ENCODE measurements around the gene NKX1-1.

NKX1-1 gene

GRCh38 chr4:1367230-1367935 is 38.9 kb downstream of the NKX1-1 start:
- TF ChIP-seq SUZ12 (IDR thresholded peaks at IDR 0.05; ENCODE audit: extremely low read depth, insufficient read depth, insufficient read length) (no peak), YY1 (IDR thresholded peaks at IDR 0.05; ENCODE audit: insufficient read depth, insufficient read length) (no peak), ZNF274 (IDR thresholded peaks at IDR 0.05; ENCODE audit: low read depth, low read length) (no peak)
- Histone ChIP-seq H3K9me3 (ENCODE audit: insufficient read depth, low read length) (no peaks in the 10 kb centered on the region), H3K4me1 (ENCODE audit: insufficient read depth, insufficient read length) (peaks cover 4% of the 10 kb centered on the region), H3K36me3 (ENCODE audit: insufficient read depth, insufficient read length, low read length) (peaks cover 72% of the 10 kb centered on the region), H3K9ac (ENCODE audit: insufficient read length, low read depth) (no peak overlapping the region), H3K4me3 (ENCODE audit: insufficient read length, low read depth) (no peak overlapping the region), H3K27me3 (ENCODE audit: insufficient read depth, insufficient read length) (no peaks in the 10 kb centered on the region)
- no peak for DNase-seq (ENCODE audit: low read depth, low spot score)

DNA sequence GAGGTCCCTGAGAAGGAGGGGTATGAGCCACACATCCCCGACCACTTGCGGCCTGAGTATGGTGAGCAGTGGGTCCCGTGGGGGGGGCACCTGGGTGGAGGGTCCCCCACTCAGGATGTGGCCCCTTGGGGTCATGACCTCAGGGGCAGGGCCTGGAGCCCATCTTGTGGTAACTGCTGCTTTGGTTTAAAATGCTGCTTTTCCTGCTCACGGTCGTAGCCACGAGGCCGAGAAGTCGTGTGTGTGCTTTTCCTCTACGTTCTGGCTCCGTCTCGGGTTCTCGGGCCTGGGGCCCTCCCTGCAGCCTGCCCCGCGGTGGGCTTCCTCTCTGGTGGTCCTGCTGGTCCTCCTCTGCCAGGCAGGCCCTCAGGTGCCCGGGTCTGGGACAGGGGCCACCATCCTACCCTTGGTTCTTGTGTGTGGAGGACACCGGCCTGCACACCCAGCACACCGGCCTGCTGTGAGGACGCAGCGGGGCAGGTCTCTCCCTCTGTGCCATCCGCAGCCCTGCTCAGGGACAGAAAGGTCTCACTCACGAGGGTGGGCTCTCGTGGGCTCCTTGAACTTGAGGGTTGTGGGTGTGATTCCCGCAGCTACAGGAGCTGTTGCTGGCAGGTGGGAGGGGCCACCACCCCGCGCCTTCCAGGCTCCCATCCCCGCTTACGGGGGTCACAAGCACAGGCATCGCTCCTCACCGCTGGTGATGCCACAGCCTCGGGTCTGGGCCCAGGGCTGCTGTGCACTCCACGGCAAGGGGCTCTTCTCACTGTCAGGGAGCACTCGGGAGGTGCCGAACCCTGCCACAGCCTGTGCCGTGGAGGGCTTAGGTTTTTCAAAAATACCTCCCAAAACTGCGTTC is 39.6 kb downstream of the NKX1-1 start:
- no peak for TF ChIP-seq ZNF274 (IDR thresholded peaks at IDR 0.05; ENCODE audit: low read depth, low read length)
- peaks cover 4% of the 10 kb centered on the region for H3K4me1 ChIP-seq (ENCODE audit: insufficient read depth, insufficient read length)
- H3K4me3 ChIP-seq (ENCODE audit: insufficient read length, low read depth) = no peak overlapping the region
- no peak overlapping the region for H3K9ac ChIP-seq (ENCODE audit: insufficient read length, low read depth)
- no peaks in the 10 kb centered on the region for H3K9me3 ChIP-seq (ENCODE audit: insufficient read depth, low read length)
- H3K27me3 ChIP-seq (ENCODE audit: insufficient read depth, insufficient read length) = no peaks in the 10 kb centered on the region
- peaks cover 76% of the 10 kb centered on the region for H3K36me3 ChIP-seq (ENCODE audit: insufficient read depth, insufficient read length, low read length)
- no peak for DNase-seq (ENCODE audit: low read depth, low spot score)

DNA sequence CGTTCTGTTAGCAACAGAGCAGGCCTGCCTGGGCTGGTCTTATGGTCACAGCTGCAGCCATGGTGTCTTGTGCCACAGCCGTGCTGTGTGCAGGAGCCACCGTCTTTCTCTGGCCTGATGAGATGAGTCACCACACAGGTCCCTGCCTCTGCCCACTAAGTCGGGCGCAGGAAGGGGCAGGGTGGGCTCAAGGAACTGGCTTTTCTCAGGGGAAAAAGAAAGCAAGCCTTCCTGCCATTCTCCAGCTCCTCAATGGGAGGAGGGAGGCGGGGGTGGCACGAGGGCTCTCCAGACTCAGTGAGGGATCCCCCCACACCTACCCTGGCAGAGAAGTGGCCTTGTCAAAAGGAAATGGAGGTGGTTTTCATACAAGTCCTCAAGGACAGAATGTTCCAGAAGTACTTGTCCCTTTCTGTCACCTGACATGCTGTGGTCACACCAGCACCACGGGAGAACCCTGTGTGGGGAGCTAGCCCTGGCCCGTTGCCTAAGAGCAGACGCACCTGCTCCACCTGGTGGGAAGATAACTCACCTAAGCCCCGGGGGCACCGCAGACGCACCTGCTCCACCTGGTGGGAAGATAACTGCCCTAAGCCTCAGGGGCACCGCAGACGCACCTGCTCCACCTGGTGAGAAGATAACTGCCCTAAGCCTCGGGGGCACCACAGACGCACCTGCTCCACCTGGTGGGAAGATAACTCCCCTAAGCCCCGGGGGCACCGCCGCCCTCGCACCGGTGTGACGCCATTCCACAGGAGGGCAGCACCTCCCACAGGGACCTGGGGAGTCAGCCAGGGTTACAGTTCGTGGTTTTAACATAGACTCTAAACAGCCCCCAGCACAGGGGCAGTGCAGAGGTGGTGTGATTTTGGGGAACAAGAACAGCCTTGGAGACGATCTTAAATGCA is 40.7 kb downstream of the NKX1-1 start:
- no peak overlapping the region for H3K9ac ChIP-seq (ENCODE audit: insufficient read length, low read depth)
- TF ChIP-seq SUZ12 (IDR thresholded peaks at IDR 0.05; ENCODE audit: extremely low read depth, insufficient read depth, insufficient read length) (no peak), YY1 (IDR thresholded peaks at IDR 0.05; ENCODE audit: insufficient read depth, insufficient read length) (no peak), ZNF274 (IDR thresholded peaks at IDR 0.05; ENCODE audit: low read depth, low read length) (no peak)

GRCh38 chr4:1364748-1365147 is 41.5 kb downstream of the NKX1-1 start:
- TF ChIP-seq ZNF274 (IDR thresholded peaks at IDR 0.05; ENCODE audit: low read depth, low read length) = no peak
- no peak for TF ChIP-seq SUZ12 (IDR thresholded peaks at IDR 0.05; ENCODE audit: extremely low read depth, insufficient read depth, insufficient read length)
- no peak for TF ChIP-seq YY1 (IDR thresholded peaks at IDR 0.05; ENCODE audit: insufficient read depth, insufficient read length)
- H3K36me3 ChIP-seq (ENCODE audit: insufficient read depth, insufficient read length, low read length) = peaks cover 67% of the 10 kb centered on the region
- no peaks in the 10 kb centered on the region for H3K27me3 ChIP-seq (ENCODE audit: insufficient read depth, insufficient read length)
- peaks cover 17% of the 10 kb centered on the region for H3K4me1 ChIP-seq (ENCODE audit: insufficient read depth, insufficient read length)
- no peak for DNase-seq (ENCODE audit: low read depth, low spot score)
- no peaks in the 10 kb centered on the region for H3K9me3 ChIP-seq (ENCODE audit: insufficient read depth, low read length)
- no peak overlapping the region for H3K4me3 ChIP-seq (ENCODE audit: insufficient read length, low read depth)
- no peak overlapping the region for H3K9ac ChIP-seq (ENCODE audit: insufficient read length, low read depth)

More for the DNA sequence above, 40.7 kb downstream of the NKX1-1 start:
- Histone ChIP-seq H3K4me1 (ENCODE audit: insufficient read depth, insufficient read length) (peaks cover 12% of the 10 kb centered on the region), H3K4me3 (ENCODE audit: insufficient read length, low read depth) (no peak overlapping the region), H3K36me3 (ENCODE audit: insufficient read depth, insufficient read length, low read length) (peaks cover 73% of the 10 kb centered on the region), H3K9me3 (ENCODE audit: insufficient read depth, low read length) (no peaks in the 10 kb centered on the region), H3K27me3 (ENCODE audit: insufficient read depth, insufficient read length) (no peaks in the 10 kb centered on the region)
- no peak for DNase-seq (ENCODE audit: low read depth, low spot score)

DNA sequence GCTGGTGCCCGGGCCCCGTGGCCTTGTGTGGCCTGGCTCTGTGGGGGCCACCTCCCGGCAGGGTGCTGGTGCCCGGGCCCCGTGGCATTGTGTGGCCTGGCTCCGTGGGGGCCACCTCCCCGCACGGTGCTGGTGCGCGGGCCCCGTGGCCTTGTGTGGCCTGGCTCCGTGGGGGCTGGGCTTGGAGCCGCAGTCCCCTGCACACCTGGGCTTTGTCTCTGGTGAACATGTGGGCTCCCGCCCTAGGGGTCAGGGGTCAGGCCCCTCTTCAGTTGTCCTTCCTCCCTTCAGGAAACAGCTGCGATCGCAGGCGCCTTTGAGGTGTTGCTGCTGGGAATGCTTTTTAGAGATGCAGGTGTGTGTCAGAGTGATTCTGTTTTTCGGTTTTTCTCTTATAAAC is 42.0 kb downstream of the NKX1-1 start:
- H3K4me3 ChIP-seq (ENCODE audit: insufficient read length, low read depth) = no peak overlapping the region

DNA sequence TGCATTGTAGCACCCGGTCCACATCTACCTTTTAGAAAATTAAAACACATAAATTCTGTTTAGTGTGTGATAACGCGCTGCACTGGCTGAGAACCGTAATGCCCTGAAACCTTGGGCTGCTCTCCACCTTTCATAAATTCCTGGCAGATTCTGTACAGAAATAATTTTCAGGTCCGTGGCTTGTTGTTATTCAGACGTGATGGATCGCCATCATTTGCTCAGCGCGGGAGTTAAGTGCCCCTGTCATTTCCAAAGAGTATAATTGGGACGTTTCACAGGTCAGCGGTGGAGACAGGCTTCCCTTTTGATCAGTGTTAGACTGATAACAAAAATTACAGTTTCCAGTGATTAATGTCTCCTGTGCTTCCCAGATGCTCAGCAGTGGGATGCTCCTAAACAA is 42.7 kb downstream of the NKX1-1 start:
- Histone ChIP-seq H3K27me3 (ENCODE audit: insufficient read depth, insufficient read length) (no peaks in the 10 kb centered on the region), H3K4me3 (ENCODE audit: insufficient read length, low read depth) (no peak overlapping the region), H3K9me3 (ENCODE audit: insufficient read depth, low read length) (no peaks in the 10 kb centered on the region), H3K9ac (ENCODE audit: insufficient read length, low read depth) (no peak overlapping the region), H3K36me3 (ENCODE audit: insufficient read depth, insufficient read length, low read length) (peaks cover 72% of the 10 kb centered on the region), H3K4me1 (ENCODE audit: insufficient read depth, insufficient read length) (peaks cover 15% of the 10 kb centered on the region)
- DNase-seq (ENCODE audit: low read depth, low spot score) = no peak
- TF ChIP-seq YY1 (IDR thresholded peaks at IDR 0.05; ENCODE audit: insufficient read depth, insufficient read length) (no peak), SUZ12 (IDR thresholded peaks at IDR 0.05; ENCODE audit: extremely low read depth, insufficient read depth, insufficient read length) (no peak), ZNF274 (IDR thresholded peaks at IDR 0.05; ENCODE audit: low read depth, low read length) (no peak)

More for the DNA sequence above, 42.0 kb downstream of the NKX1-1 start:
- Histone ChIP-seq H3K36me3 (ENCODE audit: insufficient read depth, insufficient read length, low read length) (peaks cover 72% of the 10 kb centered on the region), H3K27me3 (ENCODE audit: insufficient read depth, insufficient read length) (no peaks in the 10 kb centered on the region), H3K9ac (ENCODE audit: insufficient read length, low read depth) (no peak overlapping the region), H3K4me1 (ENCODE audit: insufficient read depth, insufficient read length) (peaks cover 17% of the 10 kb centered on the region), H3K9me3 (ENCODE audit: insufficient read depth, low read length) (no peaks in the 10 kb centered on the region)
- no peak for DNase-seq (ENCODE audit: low read depth, low spot score)
- TF ChIP-seq YY1 (IDR thresholded peaks at IDR 0.05; ENCODE audit: insufficient read depth, insufficient read length) (no peak), ZNF274 (IDR thresholded peaks at IDR 0.05; ENCODE audit: low read depth, low read length) (no peak), SUZ12 (IDR thresholded peaks at IDR 0.05; ENCODE audit: extremely low read depth, insufficient read depth, insufficient read length) (no peak)
